Dedifferentiated amniotic fluid mesenchymal stem cell (primary cell): ENCODE data around the gene MEGF8.
A peak's percentile ranks its signal among the peaks of the same experiment; 100 is the strongest.

Experiments used
- DNase-seq: peaks from one replicate; pipeline ENCODE4 v3.0.0-alpha.2; 2016; ENCODE audit errors: extremely low spot score

Gene MEGF8

GRCh38 chr19:42419309-42419708, 93.9 kb downstream of the MEGF8 start:
- DNase-seq, result no peak

- DNase-seq, result no peak
These were observed 94.7 kb downstream of the MEGF8 start for GRCh38 chr19:42420055-42420544.

DNA sequence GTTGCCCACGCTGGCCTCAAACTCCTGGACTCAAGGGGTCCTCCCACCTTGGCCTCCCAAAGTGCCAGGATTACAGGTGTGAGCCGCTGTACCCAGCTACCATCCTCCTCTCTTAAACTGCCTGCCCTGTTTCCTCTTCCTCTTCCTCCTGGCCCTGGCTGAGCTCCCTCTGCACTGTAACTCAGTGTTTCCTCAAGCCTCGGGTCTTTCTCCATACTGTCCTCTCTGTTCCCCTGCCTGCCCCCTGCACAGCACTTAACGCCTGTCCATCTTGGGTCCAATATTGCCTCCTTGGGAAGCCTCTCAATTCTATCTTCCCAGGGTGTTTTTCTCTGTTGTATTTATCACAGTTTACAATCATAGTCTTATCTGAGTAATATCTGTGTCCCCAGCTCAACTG, 95.7 kb downstream of the MEGF8 start:
- DNase-seq, result no peak

GRCh38 chr19:42421591-42422031, 96.2 kb downstream of the MEGF8 start:
- DNase-seq, result no peak

- DNase-seq, result no peak
These were observed 96.9 kb downstream of the MEGF8 start for GRCh38 chr19:42422092-42422900.

GRCh38 chr19:42422901-42423461, 97.5 kb downstream of the MEGF8 start:
- no peak for DNase-seq

- peak; percentile 86 for DNase-seq
These were observed 98.3 kb downstream of the MEGF8 start for GRCh38 chr19:42423462-42424344.

GRCh38 chr19:42424345-42424707, 98.9 kb downstream of the MEGF8 start:
- no peak for DNase-seq

DNA sequence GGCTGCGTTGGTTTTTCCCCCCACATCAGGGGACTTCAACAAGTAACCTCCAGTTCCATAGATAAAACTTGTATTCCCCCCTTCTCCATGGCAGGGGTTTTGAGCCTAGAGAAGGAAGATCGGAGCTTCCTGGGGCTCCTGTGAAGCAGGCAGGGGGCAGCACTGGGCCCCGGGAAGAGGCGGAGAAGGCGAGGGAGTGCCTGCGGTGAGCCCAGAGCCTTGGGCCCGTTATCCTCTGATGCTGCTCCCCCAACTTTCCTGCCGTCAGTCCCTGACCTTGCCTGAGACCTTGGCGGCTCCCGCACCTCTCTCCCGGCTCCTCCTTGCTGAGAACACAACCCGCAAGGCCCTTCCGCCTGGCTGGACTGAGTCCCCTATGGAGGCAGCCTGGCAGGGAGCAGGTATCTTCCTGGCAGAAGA, 99.3 kb downstream of the MEGF8 start:
- no peak for DNase-seq

- DNase-seq, result no peak
These were observed 101.2 kb downstream of the MEGF8 start for GRCh38 chr19:42426643-42427042.

GRCh38 chr19:42427313-42427712, 101.9 kb downstream of the MEGF8 start, which contains the start of gene LIPE:
LIPE (minus strand) TSS chr19:42427388; CDS start chr19:42427149, 239 bp downstream.
- no peak for DNase-seq
